HEK293T (cell line): ENCODE data around the gene IFT52.

ENCODE experiments used
- FOXK2 ChIP-seq: fragments of 450-650 bp; IDR thresholded peaks from 2 replicates; pipeline ENCODE4 v1.6.1; 2016; ENCODE audit warnings: mild to moderate bottlenecking
- SP1 ChIP-seq: fragments of 450-650 bp; IDR thresholded peaks from 2 replicates; pipeline ENCODE4 v1.6.1; 2017
- TARDBP ChIP-seq: fragments of 450-650 bp; IDR thresholded peaks from 2 replicates; pipeline ENCODE4 v1.6.1; 2016

DNA sequence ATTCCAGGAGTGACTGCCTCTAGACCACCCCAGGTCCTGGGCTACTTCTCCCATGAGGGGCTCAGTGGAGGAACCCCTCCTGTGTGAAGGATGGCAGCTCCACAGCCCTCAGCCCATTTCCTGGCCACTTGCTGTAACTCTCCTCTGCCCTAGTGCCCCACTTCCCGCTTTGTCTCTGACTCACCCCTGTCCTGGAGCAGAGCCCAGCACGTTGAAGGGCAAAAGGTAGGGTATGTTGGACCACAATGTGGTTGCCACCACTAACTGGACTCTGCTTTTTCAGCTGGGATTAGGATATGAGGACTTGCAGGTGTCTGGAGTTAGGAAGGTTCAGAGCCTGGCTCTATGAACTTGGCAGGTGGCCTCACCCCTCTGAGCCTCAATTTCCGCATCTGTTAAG is 78.6 kb downstream of the IFT52 start:
- TF ChIP-seq SP1: no peak
- TF ChIP-seq TARDBP: no peak
- no peak for TF ChIP-seq FOXK2
